HCT116 (cell line): ENCODE measurements around the gene ZNF837. TPM values are rescaled to one million over a fixed set of nuclear protein-coding genes. Genes with fewer than 3 reads are reported as not detected.

Experiments
- ATAC-seq: fragments of 200-7000 bp; cut with Tn5 transposase; 2 replicates; pipeline ENCODE4 v1.9.1; 2020; ENCODE audit warnings: mild to moderate bottlenecking, moderate library complexity
- BruUV-seq: library from RNA; stranded (reverse); fragments of 400-500 nt; replicated peaks from 2 replicates; lab custom pipeline; 2021; lab: Mats Ljungman, UMichigan
- CTCF ChIA-PET: fragments of 300-600 bp; sonication (Branson Sonifier 250); formaldehyde crosslinking; loops from one replicate; lab custom pipeline; 2021; ENCODE audit warnings: antibody characterized with exemption; lab: Charles Lee
- POLR2A ChIA-PET: fragments of 300-600, 350-600 bp; sonication (Branson Sonifier 250); formaldehyde crosslinking; loops from one replicate; lab custom pipeline; 2021; ENCODE audit warnings: antibody characterized with exemption; lab: Charles Lee
- RAD21 ChIA-PET, 2 experiments: fragments of 300-600 bp; sonication (Branson Sonifier 250); formaldehyde crosslinking; loops; one replicate each; lab custom pipeline; 2023; ENCODE audit warnings: low total read pairs in 2 of 2; ENCODE audit not compliant: uncharacterized antibody in 2 of 2, unreplicated experiment in 2 of 2, low non-redundant PET in 1 of 2; lab: Charles Lee
- DNase-seq: peaks from one replicate; pipeline ENCODE4 v3.0.0-alpha.2; 2010; ENCODE audit warnings: low read depth, low spot score
- H2AFZ ChIP-seq: fragments of 200-600 bp; shearing (Covaris generic), sonication (generic); 2 replicates; pipeline ENCODE4 v1.6.1; 2017; ENCODE audit warnings: low read depth, mixed run types, mixed read lengths, antibody characterized with exemption, low read length; ENCODE audit not compliant: poor library complexity, severe bottlenecking
- H3K27ac ChIP-seq: 2 replicates; pipeline ENCODE4 v1.5.1; 2012; ENCODE audit warnings: low read depth, low read length
- H3K27me3 ChIP-seq: fragments of 200-600 bp; sonication (generic); 2 replicates; pipeline ENCODE4 v1.6.1; 2016; ENCODE audit warnings: mixed run types, low read length, mixed read lengths; ENCODE audit not compliant: insufficient read depth
- H3K36me3 ChIP-seq, 2 experiments: fragments of 200-500 bp in 1 of 2; fragments of 200-600 bp in 1 of 2; sonication (Bioruptor generic) in 1 of 2; sonication (generic) in 1 of 2; 2 replicates each; pipeline versions ENCODE4 v1.5.1 to v1.6.1; 2014 to 2016; ENCODE audit warnings: low read length in 2 of 2, inconsistent platforms in 1 of 2, mixed read lengths in 1 of 2, mixed run types in 1 of 2; ENCODE audit not compliant: insufficient read depth in 2 of 2, control insufficient read depth in 1 of 2
- H3K4me1 ChIP-seq, 2 experiments: fragments of 200-600 bp in 1 of 2; sonication (generic) in 1 of 2; 2 replicates each; pipeline versions ENCODE4 v1.5.1 to v1.6.1; 2012 to 2017; ENCODE audit warnings: low read length in 2 of 2, inconsistent platforms in 1 of 2, mild to moderate bottlenecking in 1 of 2, mixed read lengths in 1 of 2, mixed run types in 1 of 2, moderate library complexity in 1 of 2; ENCODE audit not compliant: insufficient read depth in 2 of 2, control insufficient read depth in 1 of 2
- H3K4me2 ChIP-seq: fragments of 200-600 bp; sonication (generic); 2 replicates; pipeline ENCODE4 v1.6.1; 2017; ENCODE audit warnings: mixed run types, low read length, mixed read lengths
- H3K4me3 ChIP-seq, 2 experiments: fragments of 200-600 bp in 1 of 2; sonication (generic) in 1 of 2; replicated peaks in 1 of 2; 2 replicates each; pipeline ENCODE4 v1.5.1; 2011 to 2016; ENCODE audit warnings: low read length in 2 of 2, control low read depth in 1 of 2, low read depth in 1 of 2, mild to moderate bottlenecking in 1 of 2, mixed read lengths in 1 of 2, mixed run types in 1 of 2
- H3K79me2 ChIP-seq: fragments of 200-600 bp; sonication (generic); 2 replicates; pipeline ENCODE4 v1.6.1; 2017; ENCODE audit warnings: mild to moderate bottlenecking, mixed run types, low read length, moderate library complexity, mixed read lengths; ENCODE audit not compliant: insufficient read depth
- H3K9ac ChIP-seq: fragments of 200-600 bp; sonication (generic); 2 replicates; pipeline ENCODE4 v1.6.1; 2016; ENCODE audit warnings: low read length, mixed read lengths
- H3K9me2 ChIP-seq: fragments of 200-600 bp; sonication (generic), shearing (Covaris generic); 2 replicates; pipeline ENCODE4 v1.6.1; 2017; ENCODE audit warnings: mixed run types, mild to moderate bottlenecking, moderate library complexity; ENCODE audit not compliant: insufficient read depth
- H3K9me3 ChIP-seq, 2 experiments: fragments of 200-500 bp in 1 of 2; fragments of 200-600 bp in 1 of 2; sonication (Bioruptor generic) in 1 of 2; sonication (generic) in 1 of 2; 2 replicates each; pipeline ENCODE4 v1.6.1; 2014 to 2017; ENCODE audit warnings: low read length in 2 of 2, mixed read lengths in 2 of 2, inconsistent platforms in 1 of 2, low read depth in 1 of 2, mild to moderate bottlenecking in 1 of 2, mixed run types in 1 of 2, moderate library complexity in 1 of 2; ENCODE audit not compliant: control insufficient read depth in 1 of 2, insufficient read depth in 1 of 2
- H4K20me1 ChIP-seq: fragments of 200-600 bp; sonication (generic), shearing (Covaris generic); 2 replicates; pipeline ENCODE4 v1.6.1; 2017; ENCODE audit warnings: mixed run types, mild to moderate bottlenecking, moderate library complexity; ENCODE audit not compliant: insufficient read depth
- ELF1 ChIP-seq: IDR thresholded peaks from 2 replicates; pipeline ENCODE4 v1.6.1; 2012; ENCODE audit warnings: low read depth, borderline replicate concordance
- POLR2AphosphoS5 ChIP-seq: IDR thresholded peaks from 2 replicates; pipeline ENCODE4 v1.6.1; 2011; ENCODE audit warnings: mild to moderate bottlenecking, low read depth, low read length, moderate library complexity
- RAD21 ChIP-seq: IDR thresholded peaks from 2 replicates; pipeline ENCODE4 v1.6.1; 2012; ENCODE audit warnings: low read depth, mild to moderate bottlenecking
- SP1 ChIP-seq: IDR thresholded peaks from 2 replicates; pipeline ENCODE4 v1.6.1; 2012; ENCODE audit warnings: low read depth
- ZFX ChIP-seq: fragments of 450-650 bp; IDR thresholded peaks from 2 replicates; pipeline ENCODE4 v1.6.1; 2017
- intact Hi-C: fragments of 100-400 bp; cut with micrococcal nuclease; formaldehyde crosslinking; loops from 2 replicates; pipeline ENCODE4 v1.10.0; 2022
- total RNA-seq: library from RNA; stranded (reverse); gene quantifications from one replicate; pipeline ENCODE4 v1.2.1, GENCODE V29; 2021; ENCODE audit not compliant: unreplicated experiment
- TF ChIP-seq, protein P1 (sequence below): IDR thresholded peaks from 2 replicates; pipeline ENCODE4 v1.6.1; 2011; ENCODE audit warnings: mild to moderate bottlenecking, low read length, moderate library complexity; ENCODE audit not compliant: insufficient replicate concordance; ENCODE audit errors: extremely low read depth
- TF ChIP-seq, protein P2 (sequence below), 3 experiments: fragments of 200-600 bp in 1 of 3; sonication (generic) in 1 of 3; IDR thresholded peaks in 2 of 3; conservative IDR thresholded peaks in 1 of 3; 2 replicates each; pipeline ENCODE4 v1.5.1; 2012 to 2017; ENCODE audit warnings: low read depth in 2 of 3, low read length in 2 of 3, antibody characterized with exemption in 1 of 3, borderline replicate concordance in 1 of 3, control low read depth in 1 of 3, mild to moderate bottlenecking in 1 of 3, mixed read lengths in 1 of 3, mixed run types in 1 of 3, moderate library complexity in 1 of 3; ENCODE audit not compliant: insufficient read depth in 1 of 3

The ZNF837 gene
- total RNA-seq, 1 experiment from 2014 or later: 3.2 TPM

- TF ChIP-seq, protein P1, sequence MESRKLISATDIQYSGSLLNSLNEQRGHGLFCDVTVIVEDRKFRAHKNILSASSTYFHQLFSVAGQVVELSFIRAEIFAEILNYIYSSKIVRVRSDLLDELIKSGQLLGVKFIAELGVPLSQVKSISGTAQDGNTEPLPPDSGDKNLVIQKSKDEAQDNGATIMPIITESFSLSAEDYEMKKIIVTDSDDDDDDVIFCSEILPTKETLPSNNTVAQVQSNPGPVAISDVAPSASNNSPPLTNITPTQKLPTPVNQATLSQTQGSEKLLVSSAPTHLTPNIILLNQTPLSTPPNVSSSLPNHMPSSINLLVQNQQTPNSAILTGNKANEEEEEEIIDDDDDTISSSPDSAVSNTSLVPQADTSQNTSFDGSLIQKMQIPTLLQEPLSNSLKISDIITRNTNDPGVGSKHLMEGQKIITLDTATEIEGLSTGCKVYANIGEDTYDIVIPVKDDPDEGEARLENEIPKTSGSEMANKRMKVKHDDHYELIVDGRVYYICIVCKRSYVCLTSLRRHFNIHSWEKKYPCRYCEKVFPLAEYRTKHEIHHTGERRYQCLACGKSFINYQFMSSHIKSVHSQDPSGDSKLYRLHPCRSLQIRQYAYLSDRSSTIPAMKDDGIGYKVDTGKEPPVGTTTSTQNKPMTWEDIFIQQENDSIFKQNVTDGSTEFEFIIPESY: peak; percentile 7
- TF ChIP-seq RAD21: no peak
- peak; percentile 86 for TF ChIP-seq POLR2AphosphoS5
Observed at GRCh38 chr19:58408152-58409009, 27.6 kb upstream of the ZNF837 start, which contains the start of gene ZNF584 (continued).

DNA sequence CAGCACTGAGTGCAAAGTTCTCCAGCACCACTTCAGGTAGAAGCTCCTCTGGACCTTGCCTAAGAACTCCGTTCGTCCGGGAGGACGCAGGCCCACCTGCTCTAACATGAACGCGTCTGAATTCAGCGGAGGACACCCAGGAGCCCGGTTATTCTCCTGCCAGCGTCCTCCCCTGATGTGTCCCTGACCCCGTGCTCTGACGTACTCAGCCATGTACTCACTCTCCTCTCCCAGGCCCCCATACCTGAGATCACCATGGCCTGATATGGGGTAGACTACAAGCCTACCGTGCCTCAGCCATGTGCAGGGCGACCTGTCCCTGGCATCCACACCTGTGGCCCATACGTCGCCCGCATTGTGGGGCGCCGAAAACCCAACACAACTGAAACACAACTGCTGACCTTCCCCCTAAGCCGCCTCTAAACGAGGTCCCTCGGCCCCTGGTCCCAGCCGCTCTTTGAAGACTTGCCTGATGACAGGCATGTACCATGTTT is 26.9 kb upstream of the ZNF837 start:
- no peak; the same call in 1 of the 2 replicates for TF ChIP-seq ELF1
- TF ChIP-seq ZFX: 0 out of 2 replicates have a peak, but pooled peaks have one; percentile 25
- no peak for TF ChIP-seq SP1
- TF ChIP-seq, protein P2, sequence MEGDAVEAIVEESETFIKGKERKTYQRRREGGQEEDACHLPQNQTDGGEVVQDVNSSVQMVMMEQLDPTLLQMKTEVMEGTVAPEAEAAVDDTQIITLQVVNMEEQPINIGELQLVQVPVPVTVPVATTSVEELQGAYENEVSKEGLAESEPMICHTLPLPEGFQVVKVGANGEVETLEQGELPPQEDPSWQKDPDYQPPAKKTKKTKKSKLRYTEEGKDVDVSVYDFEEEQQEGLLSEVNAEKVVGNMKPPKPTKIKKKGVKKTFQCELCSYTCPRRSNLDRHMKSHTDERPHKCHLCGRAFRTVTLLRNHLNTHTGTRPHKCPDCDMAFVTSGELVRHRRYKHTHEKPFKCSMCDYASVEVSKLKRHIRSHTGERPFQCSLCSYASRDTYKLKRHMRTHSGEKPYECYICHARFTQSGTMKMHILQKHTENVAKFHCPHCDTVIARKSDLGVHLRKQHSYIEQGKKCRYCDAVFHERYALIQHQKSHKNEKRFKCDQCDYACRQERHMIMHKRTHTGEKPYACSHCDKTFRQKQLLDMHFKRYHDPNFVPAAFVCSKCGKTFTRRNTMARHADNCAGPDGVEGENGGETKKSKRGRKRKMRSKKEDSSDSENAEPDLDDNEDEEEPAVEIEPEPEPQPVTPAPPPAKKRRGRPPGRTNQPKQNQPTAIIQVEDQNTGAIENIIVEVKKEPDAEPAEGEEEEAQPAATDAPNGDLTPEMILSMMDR (IDR thresholded peaks at IDR 0.05 in 2 of 3, conservative IDR thresholded peaks at IDR 0.05 in 1 of 3; ENCODE audit: borderline replicate concordance in 1 of 3, insufficient read depth in 1 of 3, low read depth in 2 of 3, low read length in 2 of 3): no peak
- no peak; the same call in 1 of the 2 replicates for TF ChIP-seq POLR2AphosphoS5
- Histone ChIP-seq H3K9me3 (no peaks in the 10 kb centered on the region), H3K9me2 (no peaks in the 10 kb centered on the region), H2AFZ (no peak overlapping the region), H3K79me2 (peaks cover 45% of the 10 kb centered on the region), H3K27ac (peak overlapping the region; percentile 93), H3K36me3 (no peaks in the 10 kb centered on the region), H4K20me1 (no peaks in the 10 kb centered on the region), H3K4me2 (peak overlapping the region; percentile 96), H3K27me3 (no peaks in the 10 kb centered on the region), H3K9ac (peak overlapping the region; percentile 86), H3K4me3 (peak overlapping the region; percentile 93 to 99), H3K4me1 (peaks cover 16 to 30% of the 10 kb centered on the region in 2 experiments)
- no peak for DNase-seq
- BruUV-seq: TSS peak; percentile 91
- RAD21 ChIA-PET: no interaction called here
- peak; percentile 37 for ATAC-seq
- POLR2A ChIA-PET: interaction anchor here (1.0 kb wide), 2 partner anchors 31 to 112 kb away, joined by 4 to 5 read pairs; partner anchors contain the start of gene ZBTB45
- intact Hi-C loops: loop anchor here (1.0 to 5.0 kb wide), 3 partner anchors 45 to 80 kb away; partner anchors contain the start of genes ZNF324B and ZSCAN22
- CTCF ChIA-PET: no interaction called here
